HT1080 (cell line): ENCODE data around the gene CALCB. TPM values are rescaled to one million over a fixed set of nuclear protein-coding genes. Genes with fewer than 3 reads are reported as not detected.

Source experiments
- DNase-seq: peaks from one replicate; pipeline ENCODE4 v3.0.0-alpha.2; 2015; ENCODE audit warnings: low read depth
- total RNA-seq: library from RNA; depleted of rRNA; stranded (reverse); fragments of >200 nt; shearing (Covaris generic); gene quantifications from 2 replicates; pipeline ENCODE4 v1.2.3, GENCODE V29; 2014

Gene CALCB
- total RNA-seq, 1 experiment from 2014 or later = 0.19 TPM

- peak; percentile 79 for DNase-seq
Measured at GRCh38 chr11:15074206-15075161, 1.1 kb downstream of the CALCB start.

GRCh38 chr11:15075162-15075526, 1.8 kb downstream of the CALCB start:
- DNase-seq = no peak

DNA sequence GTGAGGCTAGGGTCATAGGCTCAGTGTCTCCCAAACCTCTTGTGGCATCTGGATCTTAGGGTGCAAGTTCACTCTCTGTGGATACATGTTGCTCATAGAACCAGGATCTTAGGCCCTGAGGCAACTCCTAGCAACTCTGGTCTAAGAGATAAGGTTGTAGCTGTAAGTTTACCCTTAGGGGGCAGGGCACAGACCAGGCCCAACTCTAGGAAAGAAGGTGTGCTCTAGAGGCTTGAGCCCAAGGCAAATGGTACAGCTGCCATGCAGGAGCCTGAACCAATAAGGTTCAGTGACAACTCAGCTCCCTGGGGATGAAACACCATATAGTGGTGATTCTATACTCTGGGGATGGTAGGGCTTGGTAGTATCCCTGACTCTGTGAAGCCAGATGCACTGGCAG, 17.8 kb downstream of the CALCB start:
- DNase-seq = no peak

- DNase-seq = no peak
Measured at GRCh38 chr11:15091625-15092024, 18.2 kb downstream of the CALCB start.

DNA sequence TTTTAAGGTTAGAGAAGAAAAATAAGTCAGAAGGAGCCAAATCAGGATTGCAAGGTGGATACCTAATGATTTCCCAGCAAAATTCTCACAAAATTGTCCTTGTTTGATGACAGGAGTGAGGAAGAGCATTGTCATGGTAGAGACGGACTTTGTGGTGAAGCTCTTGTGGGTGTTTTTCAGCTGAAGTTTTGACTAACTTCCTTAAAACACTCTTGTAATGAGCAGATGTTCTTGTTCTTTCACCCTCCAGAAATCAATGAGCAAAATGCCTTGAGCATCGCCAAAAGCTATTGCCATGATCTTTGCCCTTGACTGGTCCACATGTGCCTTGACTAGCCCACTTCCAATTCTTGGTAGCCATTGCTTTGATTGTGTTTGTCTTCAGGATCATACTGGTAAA, 20.0 kb downstream of the CALCB start:
- DNase-seq = no peak

DNA sequence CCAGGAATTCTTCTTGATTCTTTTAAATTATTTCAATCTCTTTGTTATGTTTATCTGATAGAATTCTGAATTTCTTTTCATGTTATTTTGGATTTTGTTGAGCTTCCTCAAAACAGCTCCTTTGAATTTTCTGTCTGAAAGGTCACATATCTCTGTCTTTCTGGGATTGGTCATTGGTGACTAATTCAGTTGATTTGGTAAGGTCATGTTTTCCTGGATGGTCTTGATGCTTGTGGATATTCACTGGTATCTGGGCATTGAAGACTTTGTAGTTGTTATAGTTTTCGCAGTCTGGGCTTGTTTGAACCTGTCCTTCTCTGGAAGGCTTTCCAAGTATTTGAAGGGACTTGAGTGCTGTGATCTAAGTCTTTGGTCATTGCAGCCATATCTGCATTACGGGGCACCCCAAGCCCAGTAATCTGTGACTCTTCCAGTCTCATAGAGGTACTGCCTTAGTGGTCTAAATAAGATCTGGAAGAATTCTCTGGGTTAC, 22.4 kb downstream of the CALCB start:
- peak; percentile 64 for DNase-seq

- DNase-seq = peak; percentile 75
Measured at GRCh38 chr11:15097411-15097810, 24.0 kb downstream of the CALCB start.

- DNase-seq = no peak
Measured at GRCh38 chr11:15099267-15099666, 25.9 kb downstream of the CALCB start.

GRCh38 chr11:15101072-15101709, 27.8 kb downstream of the CALCB start:
- peak; percentile 77 for DNase-seq

GRCh38 chr11:15104166-15104565, 30.8 kb downstream of the CALCB start:
- DNase-seq = peak; percentile 20

- peak; percentile 90 for DNase-seq
Measured at GRCh38 chr11:15106201-15106965, 33.0 kb downstream of the CALCB start.

- DNase-seq = peak; percentile 77
Measured at GRCh38 chr11:15107730-15108515, 34.5 kb downstream of the CALCB start.

DNA sequence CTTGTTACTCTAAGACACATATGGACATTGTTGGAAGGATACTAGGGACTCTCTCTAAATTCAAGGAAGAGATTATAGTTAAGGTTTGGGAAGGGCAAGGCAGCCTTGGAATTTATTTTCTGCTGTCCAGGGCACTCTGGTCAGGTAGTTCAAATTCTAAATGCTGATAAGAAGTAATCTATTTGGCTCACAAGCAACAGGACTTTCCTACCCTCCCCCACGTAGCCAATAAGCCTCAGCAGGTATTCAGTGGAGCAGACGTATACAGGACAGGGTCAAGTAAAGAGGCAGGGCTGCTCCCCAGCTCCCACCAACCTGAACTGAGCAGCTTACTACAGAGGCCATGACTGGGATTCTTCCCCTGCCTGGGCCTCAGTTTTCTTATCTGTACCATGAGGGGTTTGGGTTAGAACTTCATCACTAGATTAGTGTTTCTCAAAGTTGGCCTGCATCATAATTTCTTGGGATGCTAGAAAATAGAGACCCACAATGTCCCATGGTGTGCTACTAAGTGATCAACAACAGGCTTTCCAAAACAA, 35.3 kb downstream of the CALCB start:
- no peak for DNase-seq

- no peak for DNase-seq
Measured at GRCh38 chr11:15109602-15110001, 36.2 kb downstream of the CALCB start.

DNA sequence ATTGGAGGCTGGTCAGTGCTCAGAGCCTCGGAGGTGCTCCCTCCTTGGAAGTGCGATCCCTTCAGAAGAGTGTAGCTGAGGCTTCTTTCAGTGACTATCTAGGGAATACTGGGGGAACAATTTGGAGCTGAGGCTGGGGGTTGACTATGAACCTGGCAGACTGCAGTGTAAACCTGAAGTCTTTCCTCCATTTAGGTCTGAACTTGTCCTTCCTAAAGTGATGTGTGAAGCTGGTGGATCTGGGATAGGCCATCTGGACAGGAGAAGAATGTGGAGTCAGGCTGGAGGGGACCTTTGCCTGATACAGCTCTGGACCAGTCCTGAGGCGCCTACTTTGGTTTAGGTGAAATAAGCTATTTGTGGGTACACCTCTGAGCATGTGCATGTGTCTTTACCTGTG, 37.8 kb downstream of the CALCB start:
- DNase-seq = no peak

DNA sequence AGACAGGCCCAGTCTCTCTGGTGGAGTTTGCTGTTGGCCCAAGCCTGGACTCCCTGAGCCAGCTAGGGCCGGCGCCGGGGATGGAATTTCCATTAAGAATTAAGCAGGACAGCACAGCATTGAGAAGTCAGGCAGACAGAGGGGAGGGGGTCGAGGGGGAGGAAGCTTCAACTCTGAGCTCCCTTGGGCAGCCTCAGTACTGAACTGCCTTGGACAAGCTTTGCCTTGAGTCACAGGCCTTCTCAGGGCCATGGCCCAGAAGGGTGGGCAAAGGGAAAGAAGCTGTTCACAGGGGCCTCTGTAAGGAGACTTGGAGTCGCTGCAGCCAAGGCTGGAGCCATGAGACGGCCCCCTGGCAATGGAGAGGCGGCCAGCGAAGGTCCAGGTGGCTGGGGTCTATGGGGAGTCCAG, 38.7 kb downstream of the CALCB start:
- no peak for DNase-seq

- peak; percentile 44 for DNase-seq
Measured at GRCh38 chr11:15113381-15113780, 40.0 kb downstream of the CALCB start.

GRCh38 chr11:15114501-15115475, 41.4 kb downstream of the CALCB start, which contains the start of gene INSC:
Gene INSC, plus strand, starts transcription at chr11:15114923. Its CDS starts 34,252 bp downstream, at chr11:15149175.
- DNase-seq = no peak

DNA sequence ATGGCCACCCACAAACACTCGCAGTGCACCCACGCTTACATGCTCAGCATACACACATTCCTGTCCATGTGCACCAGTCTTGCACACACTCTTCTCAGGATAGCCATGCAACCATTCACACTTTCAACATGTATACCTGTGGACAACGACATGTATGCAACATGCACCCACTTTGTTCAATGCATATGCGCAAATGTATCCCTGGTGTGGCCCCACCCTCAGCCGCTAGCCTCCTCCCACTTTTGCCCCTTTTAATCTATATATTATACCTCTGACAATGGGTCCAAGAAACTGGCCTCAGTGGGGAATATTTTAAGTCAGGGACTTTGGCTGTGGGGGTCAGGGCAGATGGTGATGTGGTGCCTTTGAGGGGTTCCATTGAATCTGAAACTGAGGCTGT, 42.3 kb downstream of the CALCB start:
- DNase-seq = no peak
